OCI-LY7 (cell line): ENCODE data around the gene THAP6.

Experiments
- EZH2phosphoT487 ChIP-seq: fragments of 200-600 bp; sonication (generic); IDR thresholded peaks from 2 replicates; pipeline ENCODE4 v1.6.1; 2018; ENCODE audit warnings: low read depth, borderline replicate concordance, mild to moderate bottlenecking, mixed run types, antibody characterized with exemption, low read length, moderate library complexity, mixed read lengths
- TF ChIP-seq, protein P1 (sequence below): fragments of 200-600 bp; sonication (generic); conservative IDR thresholded peaks from 2 replicates; pipeline ENCODE4 v1.5.1; 2014; ENCODE audit warnings: mild to moderate bottlenecking, antibody characterized with exemption, low read length, moderate library complexity, mixed read lengths

DNA sequence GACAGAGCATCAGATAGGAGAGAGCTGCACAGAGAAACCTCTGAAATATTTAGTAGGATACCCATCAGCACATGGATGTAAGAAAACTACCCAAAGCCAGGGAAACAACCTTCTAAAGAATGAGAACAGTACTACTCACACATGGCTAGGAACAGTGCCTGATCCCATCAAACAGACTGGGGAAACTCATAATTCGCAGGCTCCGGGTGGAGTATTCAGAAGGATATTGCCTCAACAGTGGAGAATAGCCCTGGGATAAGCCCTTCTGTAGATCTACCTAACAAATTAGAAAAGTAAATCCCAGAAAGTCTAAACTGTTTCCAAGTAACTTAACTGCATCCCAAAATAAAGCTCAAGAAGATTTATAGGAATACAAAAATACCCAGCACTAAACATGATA is 17.9 kb upstream of the THAP6 start:
- TF ChIP-seq, protein P1, sequence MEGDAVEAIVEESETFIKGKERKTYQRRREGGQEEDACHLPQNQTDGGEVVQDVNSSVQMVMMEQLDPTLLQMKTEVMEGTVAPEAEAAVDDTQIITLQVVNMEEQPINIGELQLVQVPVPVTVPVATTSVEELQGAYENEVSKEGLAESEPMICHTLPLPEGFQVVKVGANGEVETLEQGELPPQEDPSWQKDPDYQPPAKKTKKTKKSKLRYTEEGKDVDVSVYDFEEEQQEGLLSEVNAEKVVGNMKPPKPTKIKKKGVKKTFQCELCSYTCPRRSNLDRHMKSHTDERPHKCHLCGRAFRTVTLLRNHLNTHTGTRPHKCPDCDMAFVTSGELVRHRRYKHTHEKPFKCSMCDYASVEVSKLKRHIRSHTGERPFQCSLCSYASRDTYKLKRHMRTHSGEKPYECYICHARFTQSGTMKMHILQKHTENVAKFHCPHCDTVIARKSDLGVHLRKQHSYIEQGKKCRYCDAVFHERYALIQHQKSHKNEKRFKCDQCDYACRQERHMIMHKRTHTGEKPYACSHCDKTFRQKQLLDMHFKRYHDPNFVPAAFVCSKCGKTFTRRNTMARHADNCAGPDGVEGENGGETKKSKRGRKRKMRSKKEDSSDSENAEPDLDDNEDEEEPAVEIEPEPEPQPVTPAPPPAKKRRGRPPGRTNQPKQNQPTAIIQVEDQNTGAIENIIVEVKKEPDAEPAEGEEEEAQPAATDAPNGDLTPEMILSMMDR = no peak
- no peak for TF ChIP-seq EZH2phosphoT487
